SK-N-SH (cell line): Measurements from ENCODE around the gene OSBPL2. TPM values are rescaled to one million over a fixed set of nuclear protein-coding genes. Genes with fewer than 3 reads are reported as not detected.

ENCODE experiments used
- CTCF ChIA-PET: fragments of 300-600, 350-600 bp; formaldehyde crosslinking; extraction: SDS; loops from one replicate; lab custom pipeline; 2021; lab: Yijun Ruan, JAX
- POLR2A ChIA-PET: fragments of 350-600 bp; sonication (Branson Sonifier 250); formaldehyde crosslinking; extraction: SDS; loops from one replicate; lab custom pipeline; 2020; ENCODE audit warnings: antibody characterized with exemption, inconsistent platforms; lab: Yijun Ruan, JAX
- DNase-seq: peaks from one replicate; pipeline ENCODE4 v3.0.0; 2012
- H2AFZ ChIP-seq: fragments of 200-600 bp; sonication (generic); 2 replicates; pipeline ENCODE4 v1.8.1; 2016; ENCODE audit warnings: antibody characterized with exemption, mild to moderate bottlenecking, low read depth
- H3F3A ChIP-seq: fragments of 200-600 bp; sonication (generic); replicated peaks from 2 replicates; pipeline ENCODE3; 2016; ENCODE audit warnings: antibody characterized with exemption, mild to moderate bottlenecking; ENCODE audit not compliant: insufficient read depth
- H3K27ac ChIP-seq, 2 experiments: fragments of 200-500 bp in 1 of 2; fragments of 200-600 bp in 1 of 2; sonication (Bioruptor generic) in 1 of 2; sonication (generic), shearing (Covaris generic) in 1 of 2; 2 replicates each; pipeline versions ENCODE4 v1.5.1 to v1.6.1; 2014 to 2016; ENCODE audit warnings: low read depth in 2 of 2, inconsistent platforms in 1 of 2, low read length in 1 of 2, mild to moderate bottlenecking in 1 of 2, mixed read lengths in 1 of 2
- H3K27me3 ChIP-seq: fragments of 200-600 bp; sonication (generic), shearing (Covaris generic); 2 replicates; pipeline ENCODE4 v1.6.1; 2016; ENCODE audit warnings: mixed run types; ENCODE audit not compliant: insufficient read depth
- H3K36me3 ChIP-seq, 2 experiments: fragments of 200-500 bp in 1 of 2; fragments of 200-600 bp in 1 of 2; sonication (Bioruptor generic) in 1 of 2; sonication (generic) in 1 of 2; replicated peaks in 1 of 2; 2 replicates each; pipeline versions ENCODE3 to v1.5.1; 2014 to 2016; ENCODE audit warnings: low read length in 1 of 2, mild to moderate bottlenecking in 1 of 2; ENCODE audit not compliant: insufficient read depth in 2 of 2, control insufficient read depth in 1 of 2
- H3K4me1 ChIP-seq, 2 experiments: fragments of 200-500 bp in 1 of 2; fragments of 200-600 bp in 1 of 2; sonication (Bioruptor generic) in 1 of 2; sonication (generic), shearing (Covaris generic) in 1 of 2; 2 replicates each; pipeline versions ENCODE4 v1.5.1 to v1.6.1; 2014 to 2016; ENCODE audit warnings: low read depth in 1 of 2, low read length in 1 of 2, mixed run types in 1 of 2; ENCODE audit not compliant: insufficient read depth in 2 of 2, control insufficient read depth in 1 of 2
- H3K4me2 ChIP-seq: fragments of 200-600 bp; sonication (generic), shearing (Covaris generic); 2 replicates; pipeline ENCODE4 v1.6.1; 2017; ENCODE audit warnings: mixed run types
- H3K4me3 ChIP-seq, 2 experiments: fragments of 200-500 bp in 1 of 2; fragments of 200-600 bp in 1 of 2; sonication (Bioruptor generic) in 1 of 2; sonication (generic), shearing (Covaris generic) in 1 of 2; 2 replicates each; pipeline versions ENCODE4 v1.5.1 to v1.8.1; 2014 to 2016; ENCODE audit warnings: low read depth in 2 of 2, inconsistent platforms in 1 of 2, low read length in 1 of 2, mild to moderate bottlenecking in 1 of 2, mixed read lengths in 1 of 2, moderate library complexity in 1 of 2
- H3K79me2 ChIP-seq: fragments of 200-600 bp; sonication (generic); 2 replicates; pipeline ENCODE4 v1.8.1; 2017; ENCODE audit warnings: mild to moderate bottlenecking; ENCODE audit not compliant: insufficient read depth
- H3K9ac ChIP-seq: fragments of 200-600 bp; sonication (generic); 2 replicates; pipeline ENCODE4 v1.6.1; 2017; ENCODE audit warnings: mixed run types
- H3K9me2 ChIP-seq: fragments of 200-600 bp; sonication (generic); 2 replicates; pipeline ENCODE4 v1.6.1; 2017; ENCODE audit warnings: mixed run types
- H3K9me3 ChIP-seq: fragments of 200-600 bp; sonication (generic); 2 replicates; pipeline ENCODE4 v1.6.1; 2017; ENCODE audit warnings: mixed run types, mild to moderate bottlenecking, moderate library complexity
- H4K20me1 ChIP-seq: fragments of 200-600 bp; sonication (generic); 2 replicates; pipeline ENCODE4 v1.6.1; 2017; ENCODE audit warnings: mild to moderate bottlenecking, mixed run types; ENCODE audit not compliant: insufficient read depth
- CTCF ChIP-seq: fragments of 200-600 bp; sonication (generic); IDR thresholded peaks from 2 replicates; pipeline ENCODE4 v1.6.1; 2017; ENCODE audit warnings: antibody characterized with exemption, mild to moderate bottlenecking, moderate library complexity
- EP300 ChIP-seq, 2 experiments: IDR thresholded peaks; 2 replicates each; pipeline versions ENCODE4 v1.4.0 to v1.6.1; 2012; ENCODE audit warnings: borderline replicate concordance in 1 of 2, low read depth in 1 of 2, low read length in 1 of 2
- EZH2phosphoT487 ChIP-seq: fragments of 200-600 bp; sonication (generic); IDR thresholded peaks from 2 replicates; pipeline ENCODE4 v1.6.1; 2017; ENCODE audit warnings: low read depth, mixed run types, mild to moderate bottlenecking, antibody characterized with exemption, moderate library complexity, borderline replicate concordance
- FOXJ3 ChIP-seq: sonication (generic); formaldehyde crosslinking; IDR thresholded peaks from 2 replicates; pipeline ENCODE4 v1.5.1; 2020; ENCODE audit warnings: mild to moderate bottlenecking, missing genetic modification reagents
- FOXM1 ChIP-seq: IDR thresholded peaks from 2 replicates; pipeline ENCODE4 v1.4.0; 2012; ENCODE audit warnings: low read depth, mild to moderate bottlenecking
- GABPA ChIP-seq: IDR thresholded peaks from 2 replicates; pipeline ENCODE4 v1.4.0; 2012; ENCODE audit warnings: low read depth, mild to moderate bottlenecking
- MXI1 ChIP-seq: IDR thresholded peaks from 2 replicates; pipeline ENCODE4 v1.6.1; 2012; ENCODE audit warnings: mild to moderate bottlenecking, low read depth, low read length, improper control_type of control experiment
- NFIC ChIP-seq: IDR thresholded peaks from 2 replicates; pipeline ENCODE4 v1.4.0; 2012; ENCODE audit warnings: borderline replicate concordance
- POLR2AphosphoS5 ChIP-seq: IDR thresholded peaks from 2 replicates; pipeline ENCODE4 v1.6.1; 2012; ENCODE audit warnings: low read depth, low read length
- RAD21 ChIP-seq: IDR thresholded peaks from 2 replicates; pipeline ENCODE4 v1.6.1; 2012; ENCODE audit warnings: mild to moderate bottlenecking, low read length
- RCOR1 ChIP-seq: fragments of 150-350 bp; IDR thresholded peaks from 2 replicates; pipeline ENCODE4 v1.6.1; 2017; ENCODE audit warnings: antibody characterized with exemption, low read length
- RXRA ChIP-seq: IDR thresholded peaks from 2 replicates; pipeline ENCODE4 v1.4.0; 2012; ENCODE audit warnings: low read depth, mild to moderate bottlenecking, borderline replicate concordance
- USF2 ChIP-seq: fragments of 150-350 bp; IDR thresholded peaks from 2 replicates; pipeline ENCODE4 v1.6.1; 2017; ENCODE audit warnings: antibody characterized with exemption, low read length, low read depth, borderline replicate concordance
- WGBS: methylation state at CpG from one replicate; pipeline ENCODE4 v1.1.6; 2017; ENCODE audit warnings: low lambda C conversion rate; 5-methylcytosine and 5-hydroxymethylcytosine counted together
- polyA plus RNA-seq, 3 experiments: library from polyadenylated mRNA; depleted of rRNA; stranded (reverse); fragments of >200 nt; gene quantifications; 2 replicates each; pipeline ENCODE4 v1.2.3, GENCODE V29; 2012

The OSBPL2 gene
- polyA plus RNA-seq, 1 of the 3 experiments (the other 2 are of a cell fraction): 17.7 TPM

- TF ChIP-seq GABPA (no peak), RCOR1 (no peak), EP300 (IDR thresholded peaks at IDR 0.05; ENCODE audit: borderline replicate concordance in 1 of 2, low read depth in 1 of 2, low read length in 1 of 2) (no peak), RAD21 (no peak), FOXJ3 (CRISPR knock-in tag) (no peak), USF2 (no peak), RXRA (no peak)
Measured at GRCh38 chr20:62217913-62218773, 20.2 kb upstream of the OSBPL2 start (continued).

- POLR2A ChIA-PET: interaction anchor here (1.0 to 1.2 kb wide), 2 partner anchors 16 to 149 kb away, joined by 3 to 5 read pairs; no protein-coding TSS in a partner anchor
- Histone ChIP-seq H2AFZ (no peak overlapping the region), H3K27ac (no peak overlapping the region), H3F3A (no peaks in the 10 kb centered on the region), H3K4me1 (peaks cover 0 to 16% of the 10 kb centered on the region in 2 experiments; a peak in 1 of 4 replicates), H4K20me1 (0 out of 2 replicates have a peak, but pooled peaks cover 8% of the 10 kb centered on the region), H3K9me3 (no peaks in the 10 kb centered on the region), H3K4me3 (peak overlapping the region in 1 of 2 experiments; percentile 40; a peak in 3 of 4 replicates), H3K9me2 (no peaks in the 10 kb centered on the region), H3K4me2 (peak overlapping the region; percentile 52; the same call in 1 of the 2 replicates), H3K36me3 (no peaks in the 10 kb centered on the region), H3K27me3 (peaks cover 34% of the 10 kb centered on the region), H3K9ac (no peak overlapping the region), H3K79me2 (no peaks in the 10 kb centered on the region)
- peak; percentile 74 for DNase-seq
- TF ChIP-seq MXI1: peak; percentile 26; the same call in 1 of the 2 replicates
- TF ChIP-seq CTCF: no peak
- no peak for TF ChIP-seq EZH2phosphoT487
- TF ChIP-seq FOXM1: no peak
- TF ChIP-seq NFIC: no peak
- TF ChIP-seq POLR2AphosphoS5: no peak
- 3% methylated on average over 22 of the region's 84 CpGs for WGBS
- CTCF ChIA-PET: interaction anchor here (1.1 to 1.5 kb wide), 3 partner anchors 8 to 83 kb away, joined by 3 to 4 read pairs (median 3); no protein-coding TSS in a partner anchor
Measured at GRCh38 chr20:62219101-62219991, 19.0 kb upstream of the OSBPL2 start.
